T47D (cell line): ENCODE results near the gene TSEN54.

Source experiments
- DNase-seq, 2 experiments: peaks; one replicate each; pipeline versions ENCODE4 v3.0.0 to v3.0.0-alpha.2; 2011 to 2012; ENCODE audit warnings: low read depth in 1 of 2, low spot score in 1 of 2
- JUND ChIP-seq: IDR thresholded peaks from 2 replicates; pipeline ENCODE4 v1.6.1; 2012; ENCODE audit warnings: low read depth
- in situ Hi-C: cut with HindIII; loops from 2 replicates; pipeline ENCODE4 v1.10.0; 2016; ENCODE audit warnings: low sequenced_read_pairs, low pct_unique_long_range_greater_than_20kb

TSEN54 gene

DNA sequence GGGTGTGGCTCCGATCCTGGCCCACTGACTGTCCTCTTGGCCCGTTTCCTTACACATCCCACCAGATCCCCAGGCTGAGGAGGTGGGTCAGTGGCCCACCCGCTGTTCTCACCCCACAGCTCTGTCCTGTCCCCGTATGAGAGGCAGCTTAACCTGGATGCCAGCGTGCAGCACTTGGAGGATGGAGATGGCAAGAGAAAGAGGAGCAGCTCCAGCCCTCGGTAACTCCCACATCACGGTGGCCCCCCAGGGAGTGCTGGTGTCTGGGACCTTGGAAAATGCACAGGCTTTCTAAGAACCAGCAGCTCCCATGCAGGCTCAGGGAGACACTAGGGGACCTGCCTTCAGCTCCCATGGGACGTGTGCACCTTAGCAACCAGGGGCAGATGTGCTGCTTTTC lies 5.0 kb downstream of the TSEN54 start:
- TF ChIP-seq JUND: no peak
- DNase-seq: no peak
- in situ Hi-C loops: no loop called here

- TF ChIP-seq JUND: no peak
- no peak for DNase-seq
- in situ Hi-C loops: no loop called here
Observed at GRCh38 chr17:75521951-75522727, 5.8 kb downstream of the TSEN54 start.

DNA sequence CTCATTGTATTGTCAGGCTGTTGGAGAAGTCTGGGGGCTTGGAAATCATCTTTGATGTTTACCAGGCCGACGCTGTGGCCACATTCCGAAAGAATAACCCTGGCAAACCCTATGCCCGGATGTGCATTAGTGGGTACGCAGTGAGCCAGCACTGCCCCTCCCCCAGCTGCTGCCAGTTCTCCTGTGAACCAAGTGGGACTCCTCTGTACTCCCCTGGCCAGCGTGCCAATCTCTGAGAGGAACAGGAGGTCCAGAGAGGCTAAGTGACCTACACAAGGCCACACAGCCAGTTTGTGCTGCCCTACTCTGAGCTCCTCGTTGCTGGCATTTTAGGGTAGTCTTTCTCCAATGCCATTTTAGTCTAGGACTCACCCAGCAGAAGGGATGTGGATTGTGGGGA lies 7.3 kb downstream of the TSEN54 start:
- DNase-seq: no peak
- in situ Hi-C loops: no loop called here
- TF ChIP-seq JUND: no peak

GRCh38 chr17:75524269-75524969 lies 8.1 kb downstream of the TSEN54 start:
- in situ Hi-C loops: no loop called here
- TF ChIP-seq JUND: no peak
- DNase-seq: no peak

DNA sequence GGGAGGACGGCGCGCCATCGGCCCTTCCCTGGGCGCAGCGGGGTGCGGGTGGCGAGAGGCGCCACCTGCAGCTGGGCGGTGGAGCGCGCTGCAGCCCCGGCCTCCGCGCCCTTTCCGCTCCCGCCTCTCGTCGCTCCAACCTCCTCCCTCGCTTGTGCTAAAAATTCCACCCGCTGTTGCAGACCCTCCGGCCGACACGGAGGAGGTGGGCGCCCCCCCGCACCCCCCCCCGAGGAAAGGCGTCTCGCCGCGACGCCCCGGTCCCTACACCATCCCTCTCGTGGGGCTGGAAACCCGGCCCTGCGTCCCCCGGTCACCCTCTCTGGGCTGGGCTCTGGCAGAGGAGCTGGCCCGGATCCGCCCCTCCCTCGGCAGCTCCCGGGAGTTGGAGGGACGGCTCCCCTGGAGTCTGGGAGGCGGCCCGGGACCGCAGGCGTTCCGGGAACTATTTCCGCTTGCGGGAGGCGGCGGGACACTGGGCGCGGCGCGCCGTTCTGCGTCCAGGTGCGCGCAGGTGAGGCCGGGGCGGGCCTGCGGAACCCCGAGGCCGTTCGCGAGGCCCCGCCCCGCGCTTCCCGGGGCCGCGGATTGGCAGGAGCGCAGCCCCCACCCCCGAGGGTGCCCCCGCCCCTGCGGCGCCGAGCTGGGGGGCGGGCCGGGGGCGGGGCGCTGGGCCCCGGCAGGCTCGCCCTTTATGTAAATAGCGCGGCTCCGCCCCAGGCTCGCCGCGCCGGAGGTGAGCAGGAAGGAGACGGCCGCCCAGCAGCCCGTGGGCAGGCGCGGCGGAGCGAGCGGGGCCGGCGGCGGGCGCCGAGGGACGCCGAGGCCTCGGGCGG lies 8.9 kb downstream of the TSEN54 start, which contains the start of gene LLGL2:
LLGL2 (plus strand) TSS at position 728 of the 836 bp plus-strand sequence. CDS start 17,730 bp downstream, outside the sequence.
- no peak for TF ChIP-seq JUND
- in situ Hi-C loops: no loop called here
- peak; percentile 94 to 98 for DNase-seq

GRCh38 chr17:75525806-75526554 lies 9.7 kb downstream of the TSEN54 start:
- in situ Hi-C loops: no loop called here
- DNase-seq: peak; percentile 51 to 68
- TF ChIP-seq JUND: no peak

DNA sequence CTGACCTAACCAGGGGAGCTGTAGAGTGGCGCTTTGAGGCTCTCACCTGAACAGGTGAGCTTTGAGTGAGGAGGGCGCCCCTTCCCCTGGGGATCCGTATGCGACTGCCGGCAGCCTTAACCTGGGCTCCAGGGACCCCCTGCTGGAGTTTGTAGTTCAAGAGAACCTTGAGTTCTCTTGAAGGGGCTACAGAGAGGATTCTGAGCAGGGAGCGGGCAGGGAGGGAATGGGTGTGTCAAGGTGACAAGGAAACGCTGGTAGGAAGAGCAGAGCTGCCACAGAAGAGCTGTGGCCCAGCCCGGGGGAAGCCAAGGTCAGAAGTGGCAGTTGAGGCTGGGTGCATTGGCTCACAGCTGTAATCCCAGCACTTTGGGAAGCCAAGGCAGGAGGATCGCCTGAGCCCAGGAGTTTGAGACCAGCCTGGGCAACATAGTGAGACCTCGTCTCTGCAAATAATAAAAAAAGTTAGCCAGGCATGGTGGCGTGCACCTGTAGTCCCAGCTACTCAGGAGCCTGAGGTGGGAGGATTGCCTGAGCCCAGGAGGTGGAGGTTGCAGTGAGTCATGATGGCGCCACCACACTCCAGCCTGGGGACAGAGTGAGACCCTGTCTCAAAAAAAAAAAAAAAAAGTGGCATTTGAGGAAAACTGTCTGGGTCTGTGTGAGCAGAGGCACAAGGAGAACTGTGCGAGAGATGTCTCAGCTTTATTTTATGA lies 10.4 kb downstream of the TSEN54 start:
- peak in 1 of 2 experiments; percentile 59 for DNase-seq
- no peak for TF ChIP-seq JUND
- in situ Hi-C loops: no loop called here

GRCh38 chr17:75530837-75531720 lies 14.8 kb downstream of the TSEN54 start:
- no peak for DNase-seq
- in situ Hi-C loops: no loop called here
- no peak for TF ChIP-seq JUND

- TF ChIP-seq JUND: no peak
- in situ Hi-C loops: no loop called here
- DNase-seq: no peak
Observed at GRCh38 chr17:75531721-75532072, 15.4 kb downstream of the TSEN54 start.

DNA sequence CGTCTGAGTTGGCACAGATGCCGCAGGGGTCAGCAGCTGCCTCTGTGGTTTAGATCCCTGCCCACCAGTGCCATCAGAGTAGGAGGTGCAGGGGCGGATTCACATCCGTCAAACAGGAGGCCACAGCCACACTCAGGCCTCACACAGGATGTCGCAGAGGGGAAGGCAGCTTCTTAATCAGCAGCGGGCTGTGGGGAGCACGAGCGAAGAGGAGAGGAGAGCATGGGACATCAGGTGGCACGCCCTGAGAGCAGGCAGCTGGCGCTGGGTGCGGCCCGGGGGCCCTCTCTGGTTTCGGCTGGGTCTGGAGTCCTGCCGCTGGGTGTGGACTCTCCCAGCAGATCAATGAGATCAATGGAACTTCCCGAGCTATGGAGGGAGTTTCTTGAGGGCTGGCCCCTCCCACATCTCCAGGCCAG lies 18.8 kb downstream of the TSEN54 start:
- in situ Hi-C loops: no loop called here
- TF ChIP-seq JUND: no peak
- DNase-seq: no peak

GRCh38 chr17:75535871-75536270 lies 19.5 kb downstream of the TSEN54 start:
- no peak for TF ChIP-seq JUND
- no peak for DNase-seq
- in situ Hi-C loops: no loop called here
